PC-3 (cell line): Measurements from ENCODE around the gene GAMT. TPM values are rescaled to one million over a fixed set of nuclear protein-coding genes. Genes with fewer than 3 reads are reported as not detected.

Experiments
- ATAC-seq: fragments of 200-7000 bp; cut with Tn5 transposase; 2 replicates; pipeline ENCODE4 v1.9.1; 2020; ENCODE audit warnings: mild to moderate bottlenecking, moderate library complexity
- BruUV-seq: library from RNA; stranded (reverse); fragments of 400-500 nt; replicated peaks from 2 replicates; lab custom pipeline; 2021; lab: Mats Ljungman, UMichigan
- CTCF ChIA-PET: fragments of 300-600 bp; sonication (Branson Sonifier 250); formaldehyde crosslinking; loops from one replicate; lab custom pipeline; 2022; ENCODE audit warnings: antibody characterized with exemption; lab: Charles Lee
- POLR2A ChIA-PET: fragments of 300-600 bp; sonication (Branson Sonifier 250); formaldehyde crosslinking; loops from one replicate; lab custom pipeline; 2022; ENCODE audit warnings: antibody characterized with exemption; ENCODE audit not compliant: unreplicated experiment; lab: Charles Lee
- DNase-seq: peaks from one replicate; pipeline ENCODE4 v3.0.0-alpha.2; 2015
- H2AFZ ChIP-seq: fragments of 300-600 bp; sonication (generic); 2 replicates; pipeline ENCODE4 v1.6.0; 2016; ENCODE audit warnings: antibody characterized with exemption, low read length
- H3F3A ChIP-seq: fragments of 300-600 bp; sonication (generic); one replicate; pipeline ENCODE4 v1.6.0; 2017; ENCODE audit warnings: antibody characterized with exemption, low read length, control low read depth, mild to moderate bottlenecking; ENCODE audit not compliant: unreplicated experiment
- H3K27ac ChIP-seq: fragments of 300-600 bp; sonication (generic); 2 replicates; pipeline ENCODE4 v1.5.1; 2016; ENCODE audit warnings: mild to moderate bottlenecking, low read length
- H3K27me3 ChIP-seq: fragments of 300-600 bp; sonication (generic); 2 replicates; pipeline ENCODE4 v1.6.1; 2016; ENCODE audit warnings: low read length, mixed read lengths
- H3K36me3 ChIP-seq: fragments of 300-600 bp; sonication (generic); 2 replicates; pipeline ENCODE4 v1.6.1; 2016; ENCODE audit warnings: low read depth, mixed run types, low read length, mixed read lengths
- H3K4me1 ChIP-seq: fragments of 300-600 bp; sonication (generic); 2 replicates; pipeline ENCODE4 v1.5.1; 2016; ENCODE audit warnings: low read length; ENCODE audit not compliant: insufficient read depth
- H3K4me2 ChIP-seq: fragments of 300-600 bp; sonication (generic); 2 replicates; pipeline ENCODE4 v1.6.0; 2016; ENCODE audit warnings: low read length
- H3K4me3 ChIP-seq: fragments of 300-600 bp; sonication (generic); 2 replicates; pipeline ENCODE4 v1.5.1; 2016; ENCODE audit warnings: mild to moderate bottlenecking, low read length, mixed read lengths
- H3K79me2 ChIP-seq: fragments of 300-600 bp; sonication (generic); 2 replicates; pipeline ENCODE4 v1.6.1; 2017; ENCODE audit warnings: low read length, mixed read lengths
- H3K9ac ChIP-seq: fragments of 300-600 bp; sonication (generic); 2 replicates; pipeline ENCODE4 v1.6.0; 2016; ENCODE audit warnings: mild to moderate bottlenecking, low read length
- H3K9me2 ChIP-seq: fragments of 300-600 bp; sonication (generic); replicated peaks from 2 replicates; pipeline ENCODE4 v1.6.1; 2016; ENCODE audit warnings: mixed run types, low read length, mixed read lengths
- H3K9me3 ChIP-seq: fragments of 300-600 bp; sonication (generic); 2 replicates; pipeline ENCODE4 v1.6.1; 2016; ENCODE audit warnings: low read length, mixed read lengths
- H4K20me1 ChIP-seq: fragments of 300-600 bp; sonication (generic); 2 replicates; pipeline ENCODE4 v1.6.1; 2016; ENCODE audit warnings: low read length, mixed read lengths
- CTCF ChIP-seq: fragments of 300-600 bp; sonication (generic); conservative IDR thresholded peaks from 2 replicates; pipeline ENCODE4 v1.5.1; 2017; ENCODE audit warnings: antibody characterized with exemption, low read depth, mild to moderate bottlenecking, low read length
- EZH2 ChIP-seq: fragments of 300-600 bp; sonication (generic); IDR thresholded peaks from one replicate; pipeline ENCODE4 v1.6.1; 2017; ENCODE audit warnings: antibody characterized with exemption, mild to moderate bottlenecking, low read length; ENCODE audit not compliant: unreplicated experiment
- EZH2phosphoT487 ChIP-seq: fragments of 300-600 bp; sonication (generic); IDR thresholded peaks from 2 replicates; pipeline ENCODE4 v1.6.1; 2018; ENCODE audit warnings: mild to moderate bottlenecking, antibody characterized with exemption, low read length, borderline replicate concordance
- intact Hi-C: fragments of 100-400 bp; cut with micrococcal nuclease; formaldehyde crosslinking; loops from 2 replicates; pipeline ENCODE4 v1.9.0; 2023
- total RNA-seq: library from RNA; depleted of rRNA; stranded (reverse); fragments of >200 nt; gene quantifications from 2 replicates; pipeline ENCODE4 v1.2.3, GENCODE V29; 2014

The GAMT gene
- total RNA-seq, 1 experiment from 2014 or later = 75.6 TPM

- ChIA-PET CTCF (no interaction called here), POLR2A (no interaction called here)
- no peaks in the 10 kb centered on the region for H3K9me3 ChIP-seq
- peaks cover 15% of the 10 kb centered on the region; the same call in 1 of the 2 replicates for H3K36me3 ChIP-seq
- H3K4me1 ChIP-seq = no peaks in the 10 kb centered on the region
- no peak for ATAC-seq
- no peak for DNase-seq
- H3K9ac ChIP-seq = no peak overlapping the region
- no peak overlapping the region for H3K4me2 ChIP-seq
- H3K9me2 ChIP-seq = no peaks in the 10 kb centered on the region
- H3K27me3 ChIP-seq = no peaks in the 10 kb centered on the region
- H3K4me3 ChIP-seq = no peak overlapping the region
- BruUV-seq = no TSS peak
- H3K27ac ChIP-seq = no peak overlapping the region
- no peaks in the 10 kb centered on the region for H4K20me1 ChIP-seq
- TF ChIP-seq EZH2 (no peak), EZH2phosphoT487 (no peak), CTCF (no peak)
- no peak overlapping the region for H2AFZ ChIP-seq
- no peaks in the 10 kb centered on the region for H3F3A ChIP-seq
- peaks cover 8% of the 10 kb centered on the region; the same call in 1 of the 2 replicates for H3K79me2 ChIP-seq
- intact Hi-C loops = no loop called here
These were observed 24.6 kb upstream of the GAMT start for GRCh38 chr19:1425902-1426301.

- CTCF ChIA-PET = no interaction called here
- no peaks in the 10 kb centered on the region for H3K9me3 ChIP-seq
- DNase-seq = no peak
- H3K27me3 ChIP-seq = no peaks in the 10 kb centered on the region
- no peaks in the 10 kb centered on the region for H3F3A ChIP-seq
- ATAC-seq = no peak
- POLR2A ChIA-PET = no interaction called here
- H2AFZ ChIP-seq = no peak overlapping the region
- no peak overlapping the region for H3K27ac ChIP-seq
- no peaks in the 10 kb centered on the region for H3K9me2 ChIP-seq
- H4K20me1 ChIP-seq = no peaks in the 10 kb centered on the region
- no peaks in the 10 kb centered on the region for H3K4me1 ChIP-seq
- no peak overlapping the region for H3K4me3 ChIP-seq
- no peak overlapping the region for H3K9ac ChIP-seq
- no peak for TF ChIP-seq EZH2
- no peak for TF ChIP-seq CTCF
- no peak for TF ChIP-seq EZH2phosphoT487
- intact Hi-C loops = no loop called here
- BruUV-seq = no TSS peak
- H3K4me2 ChIP-seq = no peak overlapping the region
- peaks cover 21% of the 10 kb centered on the region; the same call in 1 of the 2 replicates for H3K36me3 ChIP-seq
- peaks cover 12% of the 10 kb centered on the region; the same call in 1 of the 2 replicates for H3K79me2 ChIP-seq
These were observed 23.9 kb upstream of the GAMT start for GRCh38 chr19:1425102-1425837.
